GM23248 (cell line): ENCODE results near the gene FAM117B.

Source experiments
- EZH2 ChIP-seq: fragments of 200-600 bp; sonication (generic); IDR thresholded peaks from 2 replicates; pipeline ENCODE4 v1.6.1; 2018; ENCODE audit warnings: antibody characterized with exemption, mild to moderate bottlenecking; ENCODE audit not compliant: insufficient read depth, poor library complexity, severe bottlenecking
- EZH2phosphoT487 ChIP-seq: fragments of 200-600 bp; sonication (generic); IDR thresholded peaks from 2 replicates; pipeline ENCODE4 v1.6.1; 2018; ENCODE audit warnings: antibody characterized with exemption, moderate library complexity, mild to moderate bottlenecking, low read depth; ENCODE audit not compliant: insufficient read depth

GRCh38 chr2:202756598-202756997 lies 121.8 kb downstream of the FAM117B start:
- TF ChIP-seq EZH2phosphoT487 (no peak), EZH2 (no peak)
